ENCODE data around the gene TESK2. TPM values are rescaled to one million over a fixed set of nuclear protein-coding genes. Genes with fewer than 3 reads are reported as not detected.

Gene TESK2
- total and polyA plus RNA-seq, 2 of the 13 experiments (the other 11 are each of a cell fraction or from before 2014, with no cell fraction given): 5.5 to 9.6 TPM

GRCh38 chr1:45297666-45298356, 193.2 kb downstream of the TESK2 start (continued):
- TF ChIP-seq HNF1A (IDR thresholded peaks at IDR 0.05; ENCODE audit: low read depth): no peak
- peak; percentile 31; the same call in 1 of the 2 replicates for TF ChIP-seq HNF1A (CRISPR knock-in tag; IDR thresholded peaks at IDR 0.05; ENCODE audit: borderline replicate concordance)
- TF ChIP-seq RELA (CRISPR knock-in tag; IDR thresholded peaks at IDR 0.05): no peak
- no peak for TF ChIP-seq ZNF800 (CRISPR knock-in tag; IDR thresholded peaks at IDR 0.05)
- 0 out of 2 replicates have a peak, but pooled peaks have one; percentile 14 for TF ChIP-seq PHF20 (CRISPR knock-in tag; IDR thresholded peaks at IDR 0.05)
- no peak for TF ChIP-seq RBM22 (optimal IDR thresholded peaks at IDR 0.05; ENCODE audit: low read length)
- TF ChIP-seq BCLAF1 (IDR thresholded peaks at IDR 0.05): no peak
- no peak for TF ChIP-seq ZNF503 (CRISPR knock-in tag; IDR thresholded peaks at IDR 0.05)
- no peak for TF ChIP-seq PBX3 (CRISPR knock-in tag; IDR thresholded peaks at IDR 0.05; ENCODE audit: borderline replicate concordance)
- no peak for TF ChIP-seq DMTF1 (CRISPR knock-in tag; IDR thresholded peaks at IDR 0.05)
- no peak for TF ChIP-seq ZBTB2 (CRISPR knock-in tag; IDR thresholded peaks at IDR 0.05; ENCODE audit: low read depth)
